ENCODE data around the gene SRRM4.

SRRM4 gene

DNA sequence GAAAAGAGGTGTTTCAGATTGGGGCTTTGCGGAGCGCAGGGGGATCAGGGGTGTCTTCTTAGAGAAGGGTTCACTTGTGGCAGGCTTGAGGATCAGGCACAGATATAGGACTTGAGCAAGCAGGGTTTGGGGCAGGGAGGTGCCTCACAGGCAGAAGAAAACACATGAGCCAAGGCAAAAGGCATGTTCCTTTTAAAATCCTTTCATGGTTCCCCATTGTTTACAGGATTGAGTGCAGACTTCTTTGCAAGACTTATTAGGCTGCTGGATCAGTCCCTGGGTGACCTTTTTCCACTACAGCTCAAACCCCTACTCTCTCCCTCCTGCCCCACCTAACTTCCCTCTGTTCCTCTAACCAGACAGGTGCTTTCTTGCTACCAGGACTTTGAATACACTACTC, 217.1 kb downstream of the SRRM4 start:
- H3K27me3 Mint-ChIP-seq (ENCODE audit: low read depth) = peaks cover 5% of the 10 kb centered on the region
- no peaks in the 10 kb centered on the region for H3K9me3 Mint-ChIP-seq
- H3K27ac Mint-ChIP-seq = no peak overlapping the region
- H3K36me3 Mint-ChIP-seq (ENCODE audit: low read depth) = peaks cover 5% of the 10 kb centered on the region
- no peak overlapping the region for H3K4me3 Mint-ChIP-seq
- TF ChIP-seq, protein P1, sequence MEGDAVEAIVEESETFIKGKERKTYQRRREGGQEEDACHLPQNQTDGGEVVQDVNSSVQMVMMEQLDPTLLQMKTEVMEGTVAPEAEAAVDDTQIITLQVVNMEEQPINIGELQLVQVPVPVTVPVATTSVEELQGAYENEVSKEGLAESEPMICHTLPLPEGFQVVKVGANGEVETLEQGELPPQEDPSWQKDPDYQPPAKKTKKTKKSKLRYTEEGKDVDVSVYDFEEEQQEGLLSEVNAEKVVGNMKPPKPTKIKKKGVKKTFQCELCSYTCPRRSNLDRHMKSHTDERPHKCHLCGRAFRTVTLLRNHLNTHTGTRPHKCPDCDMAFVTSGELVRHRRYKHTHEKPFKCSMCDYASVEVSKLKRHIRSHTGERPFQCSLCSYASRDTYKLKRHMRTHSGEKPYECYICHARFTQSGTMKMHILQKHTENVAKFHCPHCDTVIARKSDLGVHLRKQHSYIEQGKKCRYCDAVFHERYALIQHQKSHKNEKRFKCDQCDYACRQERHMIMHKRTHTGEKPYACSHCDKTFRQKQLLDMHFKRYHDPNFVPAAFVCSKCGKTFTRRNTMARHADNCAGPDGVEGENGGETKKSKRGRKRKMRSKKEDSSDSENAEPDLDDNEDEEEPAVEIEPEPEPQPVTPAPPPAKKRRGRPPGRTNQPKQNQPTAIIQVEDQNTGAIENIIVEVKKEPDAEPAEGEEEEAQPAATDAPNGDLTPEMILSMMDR (IDR thresholded peaks at IDR 0.05; ENCODE audit: unreplicated experiment in 3 of 3) = no peak
- peaks cover 2% of the 10 kb centered on the region for H3K4me1 Mint-ChIP-seq

DNA sequence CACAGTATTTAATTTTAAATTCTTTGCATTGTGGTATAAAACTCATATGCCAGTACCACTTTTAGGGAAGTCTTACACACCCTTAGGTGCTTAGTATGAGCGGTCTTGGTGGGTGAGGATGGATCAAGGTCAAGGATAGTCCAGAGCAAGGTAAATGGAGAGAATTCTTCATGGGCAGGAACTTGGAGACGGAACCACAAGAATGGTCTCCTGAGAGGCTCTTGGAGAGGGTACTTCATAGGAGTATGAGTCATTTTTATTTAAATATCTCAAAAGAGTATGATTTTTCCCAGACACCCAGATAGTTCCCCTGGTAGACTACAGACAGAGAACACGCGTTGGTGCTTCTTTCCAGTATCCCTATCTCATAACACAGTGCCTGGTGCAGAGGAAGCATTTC, 219.3 kb downstream of the SRRM4 start:
- Mint-ChIP-seq H3K9me3 (no peaks in the 10 kb centered on the region), H3K27ac (no peak overlapping the region), H3K36me3 (ENCODE audit: low read depth) (no peaks in the 10 kb centered on the region), H3K4me3 (no peak overlapping the region), H3K27me3 (ENCODE audit: low read depth) (peaks cover 5% of the 10 kb centered on the region), H3K4me1 (peaks cover 21% of the 10 kb centered on the region)
- TF ChIP-seq, protein P1 (IDR thresholded peaks at IDR 0.05; ENCODE audit: unreplicated experiment in 3 of 3) = no peak

DNA sequence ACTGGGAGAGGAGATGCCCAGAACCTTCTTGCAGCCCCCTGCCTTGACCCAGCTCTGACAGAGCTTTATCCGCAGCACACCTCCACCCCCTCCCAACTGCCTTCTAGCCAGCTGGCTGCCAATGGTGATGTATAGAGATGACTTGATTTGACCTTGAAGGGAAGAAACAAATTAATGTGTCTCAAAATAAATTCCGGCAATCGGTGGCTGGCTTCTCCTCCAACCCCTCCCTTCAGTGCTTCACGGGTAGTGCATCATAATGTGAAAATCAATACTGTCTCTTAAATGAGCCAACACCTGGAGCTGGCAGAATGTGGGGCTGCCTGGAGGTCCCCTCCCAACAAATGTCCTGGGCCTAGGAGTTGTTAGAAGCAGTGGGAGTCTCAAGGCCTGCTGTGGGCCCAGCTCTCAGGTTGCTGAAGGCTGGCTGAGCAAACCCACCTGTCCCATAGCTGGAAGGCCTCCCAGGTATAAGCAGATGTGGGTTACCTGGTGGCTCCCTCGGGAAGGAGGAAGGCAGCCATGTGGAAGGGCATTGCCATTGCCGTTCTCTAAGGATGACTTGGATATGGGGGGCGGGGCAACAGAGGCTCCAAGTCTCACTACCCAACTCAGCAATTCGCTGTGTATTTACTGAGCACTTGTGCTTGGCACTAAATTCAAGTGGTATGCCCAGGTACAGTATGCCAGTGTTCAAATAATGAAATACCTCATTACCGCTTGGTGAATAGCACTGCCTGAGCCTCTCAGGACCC, 220.6 kb downstream of the SRRM4 start:
- peaks cover 21% of the 10 kb centered on the region for H3K4me1 Mint-ChIP-seq
- peaks cover 5% of the 10 kb centered on the region for H3K27me3 Mint-ChIP-seq (ENCODE audit: low read depth)
- TF ChIP-seq, protein P1 (IDR thresholded peaks at IDR 0.05; ENCODE audit: unreplicated experiment in 3 of 3) = no peak
- H3K4me3 Mint-ChIP-seq = no peak overlapping the region
- no peaks in the 10 kb centered on the region for H3K9me3 Mint-ChIP-seq
- H3K36me3 Mint-ChIP-seq (ENCODE audit: low read depth) = no peaks in the 10 kb centered on the region
- no peak overlapping the region for H3K27ac Mint-ChIP-seq

DNA sequence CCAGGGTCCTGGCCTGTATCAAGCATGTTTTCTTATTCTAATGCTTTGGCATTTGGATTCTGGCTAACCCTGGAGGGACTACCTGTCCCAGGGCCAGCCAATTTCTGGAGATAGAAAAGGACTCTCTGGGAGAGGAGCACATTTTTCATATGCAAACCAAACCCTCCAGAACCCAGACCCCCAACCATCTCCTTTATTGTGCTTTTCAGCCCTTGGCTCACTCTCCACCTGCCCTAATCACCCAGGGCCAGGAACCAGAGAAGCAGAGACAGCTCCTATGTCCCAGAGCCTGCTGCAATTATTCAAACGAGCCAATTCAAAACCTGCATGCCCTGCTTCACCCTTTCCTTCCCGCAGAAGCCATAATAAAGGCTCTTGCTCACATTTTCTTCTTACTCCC, 221.2 kb downstream of the SRRM4 start:
- no peak overlapping the region for H3K4me3 Mint-ChIP-seq
- H3K27ac Mint-ChIP-seq = no peak overlapping the region
- no peaks in the 10 kb centered on the region for H3K9me3 Mint-ChIP-seq
- H3K4me1 Mint-ChIP-seq = peaks cover 21% of the 10 kb centered on the region
- TF ChIP-seq, protein P1 (IDR thresholded peaks at IDR 0.05; ENCODE audit: unreplicated experiment in 3 of 3) = no peak
- H3K36me3 Mint-ChIP-seq (ENCODE audit: low read depth) = no peaks in the 10 kb centered on the region
- peaks cover 5% of the 10 kb centered on the region for H3K27me3 Mint-ChIP-seq (ENCODE audit: low read depth)

DNA sequence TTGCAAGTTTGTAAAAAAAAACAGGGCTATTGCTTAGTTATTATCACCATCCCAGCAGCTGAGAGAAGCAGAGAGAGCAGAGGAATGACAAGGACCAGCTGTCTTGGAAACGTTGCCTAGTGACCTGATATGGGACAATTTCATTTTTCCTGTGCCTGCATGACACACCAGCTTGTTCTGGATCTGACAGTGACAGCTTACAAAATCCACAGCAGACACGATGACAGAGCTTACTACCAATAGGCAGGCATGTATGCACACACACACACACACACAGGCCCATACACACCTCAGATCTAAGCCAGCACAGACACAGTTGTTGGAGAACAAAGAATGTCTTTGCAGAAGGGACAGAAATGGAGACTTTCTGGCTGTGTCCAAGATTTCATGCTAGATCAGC, 222.8 kb downstream of the SRRM4 start:
- Mint-ChIP-seq H3K36me3 (ENCODE audit: low read depth) (no peaks in the 10 kb centered on the region), H3K9me3 (no peaks in the 10 kb centered on the region), H3K27me3 (ENCODE audit: low read depth) (peaks cover 9% of the 10 kb centered on the region), H3K4me1 (peaks cover 28% of the 10 kb centered on the region), H3K4me3 (no peak overlapping the region), H3K27ac (peak overlapping the region; percentile 23 to 85 (median 82))
- TF ChIP-seq, protein P1 (IDR thresholded peaks at IDR 0.05; ENCODE audit: unreplicated experiment in 3 of 3) = no peak

All from nephron (organoid).